ENCODE measurements around the gene AFG1L.

Gene AFG1L

GRCh38 chr6:108550256-108550655 is 255.4 kb downstream of the AFG1L start:
- peaks cover 4% of the 10 kb centered on the region; the same call in 1 of the 2 replicates for H3K4me1 ChIP-seq (ENCODE audit: insufficient read depth, low read length)
- H3K27ac ChIP-seq (ENCODE audit: low read length), result no peak overlapping the region
- no peak for DNase-seq
- H3K79me2 ChIP-seq (ENCODE audit: insufficient read depth, low read length), result no peaks in the 10 kb centered on the region
- H2AFZ ChIP-seq (ENCODE audit: low read depth, low read length), result no peak overlapping the region
- no peak overlapping the region for H3K4me2 ChIP-seq (ENCODE audit: insufficient read depth, low read length)
- ATAC-seq (ENCODE audit: insufficient read depth, low read depth), result no peak
- no peaks in the 10 kb centered on the region for H3K36me3 ChIP-seq (ENCODE audit: insufficient read depth, low read length)
- H3K27me3 ChIP-seq (ENCODE audit: insufficient read depth, low read length, poor library complexity), result no peaks in the 10 kb centered on the region
- H3K4me3 ChIP-seq (ENCODE audit: low read depth in 1 of 2, low read length in 2 of 2), result no peak overlapping the region
- H3K9ac ChIP-seq (ENCODE audit: low read depth, low read length), result no peak overlapping the region
- no peaks in the 10 kb centered on the region for H3K9me3 ChIP-seq (ENCODE audit: insufficient read depth, low read length, severe bottlenecking)
- no peaks in the 10 kb centered on the region for H4K20me1 ChIP-seq (ENCODE audit: insufficient read depth, low read length)
- TF ChIP-seq EZH2 (IDR thresholded peaks at IDR 0.05; ENCODE audit: borderline replicate concordance, low read depth, low read length, severe bottlenecking) (no peak), CTCF (IDR thresholded peaks at IDR 0.05; ENCODE audit: borderline replicate concordance, extremely low read depth, low read length, poor library complexity, severe bottlenecking) (no peak)

GRCh38 chr6:108555399-108556052 is 260.7 kb downstream of the AFG1L start:
- H3K4me3 ChIP-seq (ENCODE audit: low read depth in 1 of 2, low read length in 2 of 2), result no peak overlapping the region
- DNase-seq (no peak), ATAC-seq (ENCODE audit: insufficient read depth, low read depth) (no peak)
- no peaks in the 10 kb centered on the region for H4K20me1 ChIP-seq (ENCODE audit: insufficient read depth, low read length)
- H3K27ac ChIP-seq (ENCODE audit: low read length), result no peak overlapping the region
- H3K9ac ChIP-seq (ENCODE audit: low read depth, low read length), result no peak overlapping the region
- H3K9me3 ChIP-seq (ENCODE audit: insufficient read depth, low read length, severe bottlenecking), result no peaks in the 10 kb centered on the region
- TF ChIP-seq CTCF (IDR thresholded peaks at IDR 0.05; ENCODE audit: borderline replicate concordance, extremely low read depth, low read length, poor library complexity, severe bottlenecking) (no peak), EZH2 (IDR thresholded peaks at IDR 0.05; ENCODE audit: borderline replicate concordance, low read depth, low read length, severe bottlenecking) (no peak)
- H2AFZ ChIP-seq (ENCODE audit: low read depth, low read length), result no peak overlapping the region
- no peaks in the 10 kb centered on the region; the same call in 1 of the 2 replicates for H3K36me3 ChIP-seq (ENCODE audit: insufficient read depth, low read length)
- H3K4me1 ChIP-seq (ENCODE audit: insufficient read depth, low read length), result peaks cover 20% of the 10 kb centered on the region
- no peak overlapping the region for H3K4me2 ChIP-seq (ENCODE audit: insufficient read depth, low read length)
- H3K79me2 ChIP-seq (ENCODE audit: insufficient read depth, low read length), result peaks cover 15% of the 10 kb centered on the region
- H3K27me3 ChIP-seq (ENCODE audit: insufficient read depth, low read length, poor library complexity), result no peaks in the 10 kb centered on the region

- H3K9ac ChIP-seq (ENCODE audit: low read depth, low read length), result 0 out of 2 replicates have a peak overlapping the region, but pooled peaks have one; percentile 77
- no peaks in the 10 kb centered on the region for H3K27me3 ChIP-seq (ENCODE audit: insufficient read depth, low read length, poor library complexity)
- H3K27ac ChIP-seq (ENCODE audit: low read length), result no peak overlapping the region
- no peak overlapping the region for H3K4me3 ChIP-seq (ENCODE audit: low read depth in 1 of 2, low read length in 2 of 2)
- DNase-seq, result no peak
- TF ChIP-seq CTCF (IDR thresholded peaks at IDR 0.05; ENCODE audit: borderline replicate concordance, extremely low read depth, low read length, poor library complexity, severe bottlenecking) (no peak), EZH2 (IDR thresholded peaks at IDR 0.05; ENCODE audit: borderline replicate concordance, low read depth, low read length, severe bottlenecking) (no peak)
- no peak for ATAC-seq (ENCODE audit: insufficient read depth, low read depth)
- peaks cover 23% of the 10 kb centered on the region for H3K4me1 ChIP-seq (ENCODE audit: insufficient read depth, low read length)
- peaks cover 18% of the 10 kb centered on the region for H3K79me2 ChIP-seq (ENCODE audit: insufficient read depth, low read length)
- no peak overlapping the region; the same call in 1 of the 2 replicates for H2AFZ ChIP-seq (ENCODE audit: low read depth, low read length)
- H3K4me2 ChIP-seq (ENCODE audit: insufficient read depth, low read length), result 0 out of 2 replicates have a peak overlapping the region, but pooled peaks have one; percentile 98
- H3K36me3 ChIP-seq (ENCODE audit: insufficient read depth, low read length), result no peaks in the 10 kb centered on the region; the same call in 1 of the 2 replicates
- H4K20me1 ChIP-seq (ENCODE audit: insufficient read depth, low read length), result no peaks in the 10 kb centered on the region
- no peaks in the 10 kb centered on the region for H3K9me3 ChIP-seq (ENCODE audit: insufficient read depth, low read length, severe bottlenecking)
Measured at GRCh38 chr6:108556250-108556649, 261.4 kb downstream of the AFG1L start.
